GM19438 (cell line): ENCODE measurements around the gene MAP4K1.
A peak's percentile ranks its signal among the peaks of the same experiment; 100 is the strongest.
"Not testable (repeated sequence)": the region's sequence is repeated elsewhere in the genome, so short reads cannot be mapped to it uniquely, and the experiment has no call there.

Experiments used
- ATAC-seq: cut with Tn5 transposase; IDR thresholded peaks from one replicate; pipeline ENCODE4 v1.9.1; 2021; ENCODE audit warnings: low read depth; ENCODE audit not compliant: unreplicated experiment

The MAP4K1 gene

DNA sequence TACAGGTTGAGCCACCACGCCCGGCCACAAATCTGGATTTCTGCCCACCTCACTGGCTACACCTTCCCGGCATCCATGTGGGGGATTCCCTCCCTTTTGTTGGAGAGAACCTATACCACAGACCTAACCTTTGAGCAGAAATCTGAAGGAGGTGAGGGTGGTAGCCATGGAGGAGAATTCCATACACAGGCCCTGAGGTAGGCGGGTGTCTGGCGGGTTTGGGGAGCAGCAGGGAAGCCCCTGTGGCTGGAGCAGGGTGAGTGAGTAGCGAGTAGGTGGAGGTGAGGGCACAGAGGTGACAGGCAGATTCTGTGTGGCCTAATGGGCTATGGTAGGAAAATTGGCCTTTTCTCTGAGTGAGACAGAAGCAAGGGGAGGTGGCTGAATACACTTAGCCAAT, 11.8 kb upstream of the MAP4K1 start:
- no peak for ATAC-seq

DNA sequence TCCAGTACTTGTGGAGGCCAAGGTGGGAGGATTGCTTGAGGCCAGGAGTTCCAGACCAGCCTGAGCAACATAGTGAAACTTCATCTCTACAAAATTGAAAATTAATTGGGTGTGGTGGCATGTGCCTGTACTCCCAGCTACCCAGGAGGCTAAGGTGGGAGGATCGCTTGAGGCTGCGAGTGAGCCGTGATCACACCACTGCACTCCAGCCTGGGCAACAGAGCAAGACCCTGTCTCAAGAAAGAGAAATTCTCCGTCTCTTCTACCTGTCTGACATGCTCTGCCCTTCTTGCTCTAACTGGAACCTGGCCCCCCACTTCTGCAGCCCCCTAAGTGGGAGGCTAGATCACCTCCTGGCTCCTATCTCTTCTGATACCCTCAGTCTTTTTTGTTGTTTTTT, 8.6 kb upstream of the MAP4K1 start:
- ATAC-seq: no peak

DNA sequence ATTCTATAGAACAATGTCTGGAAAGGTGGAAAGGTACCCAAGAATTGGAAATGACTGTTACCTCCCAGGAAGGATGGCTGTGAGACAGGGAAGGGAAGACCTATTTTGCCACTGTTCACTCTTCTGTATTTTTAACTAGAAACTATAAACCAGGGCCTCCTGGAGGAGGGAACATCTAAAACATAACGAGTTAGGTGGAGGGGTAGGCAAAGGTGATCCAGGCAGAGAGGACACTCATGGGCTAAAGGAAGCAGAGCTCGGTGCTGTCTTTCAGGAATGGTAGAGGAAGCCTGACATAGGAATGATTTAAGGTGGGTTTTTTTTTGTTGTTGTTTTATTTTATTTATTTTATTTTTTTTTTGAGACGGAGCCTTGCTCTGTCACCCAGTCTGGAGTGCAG, 7.1 kb upstream of the MAP4K1 start:
- no peak for ATAC-seq

DNA sequence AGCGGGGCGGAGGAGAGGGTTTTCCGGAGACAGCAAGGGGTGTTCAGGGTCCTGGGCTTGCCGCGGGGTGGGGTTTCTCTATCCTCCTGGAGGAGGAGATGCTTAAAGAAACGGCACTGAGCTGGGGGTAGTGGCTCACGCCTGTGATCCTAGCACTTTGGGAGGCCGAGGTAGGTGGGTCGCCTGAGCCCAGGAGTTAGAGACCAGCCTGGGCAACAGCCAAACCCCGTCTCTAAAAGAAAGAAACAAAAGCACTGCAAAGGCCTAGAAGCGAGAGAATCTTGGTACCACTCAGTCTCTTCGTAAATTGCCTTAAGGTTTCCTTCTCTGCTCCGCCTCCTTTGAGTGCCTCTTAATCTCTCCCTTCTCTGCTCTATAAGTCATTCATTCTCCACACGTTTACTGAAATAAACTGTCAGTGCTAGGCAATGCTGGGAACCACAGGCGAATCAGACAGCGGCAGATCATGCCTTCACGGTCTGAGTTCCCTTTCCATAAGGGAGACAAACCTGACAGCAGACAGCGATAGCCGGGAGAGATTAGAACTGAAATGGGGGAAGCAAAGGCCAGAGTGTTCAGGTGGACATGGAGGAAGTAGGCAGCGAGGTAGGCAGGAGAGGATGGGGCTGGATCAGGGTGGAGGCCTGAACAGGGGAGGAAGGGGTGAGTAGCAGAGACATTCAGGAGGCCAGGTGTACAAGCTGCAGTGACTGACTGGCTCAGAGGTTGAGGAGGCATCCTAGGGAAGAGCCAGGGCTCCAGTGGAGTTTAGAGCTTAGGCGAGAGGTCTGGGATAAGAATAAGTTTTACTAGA, 1.8 kb upstream of the MAP4K1 start:
- no peak for ATAC-seq

DNA sequence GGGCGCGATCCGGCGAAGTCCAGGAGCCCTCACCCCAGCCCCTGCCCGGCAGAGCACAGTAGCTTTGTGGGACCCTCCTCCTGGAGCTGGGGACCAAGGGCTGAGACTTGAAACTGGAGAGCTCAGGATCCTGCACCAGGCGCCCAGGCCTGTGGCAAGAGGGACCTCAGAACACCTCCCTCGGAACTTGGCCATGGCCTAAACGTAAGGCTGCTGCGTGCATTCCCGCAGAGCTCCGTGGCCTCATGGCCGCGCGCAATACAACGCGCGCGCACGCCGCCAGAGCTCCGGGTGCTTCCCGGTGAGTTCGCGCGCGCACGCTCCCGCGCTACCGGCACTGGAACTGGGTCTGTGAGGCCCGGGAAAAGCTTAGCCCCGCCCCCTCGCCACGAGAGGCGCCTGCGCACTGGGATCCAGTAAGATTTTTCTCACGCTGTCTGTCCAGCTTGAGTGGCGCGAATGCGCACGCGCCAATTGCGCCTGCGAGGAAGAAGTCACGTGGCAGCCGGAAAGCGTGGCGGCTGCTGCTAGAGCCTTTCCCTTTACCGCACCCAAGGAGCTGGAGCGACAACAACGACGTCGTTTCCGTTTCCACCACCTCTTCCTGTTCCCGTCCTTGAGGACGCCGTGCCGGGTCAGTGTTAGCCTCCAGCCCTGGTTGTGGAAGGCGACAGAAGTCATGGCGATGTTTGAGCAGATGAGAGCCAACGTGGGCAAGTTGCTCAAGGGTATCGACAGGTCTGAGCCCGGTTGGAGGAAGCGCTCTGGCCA, 1.0 kb upstream of the MAP4K1 start, which contains the start of gene EIF3K:
Gene EIF3K, plus strand, starts transcription at position 599 of the 771 bp plus-strand sequence. Its CDS starts 81 bp downstream, at position 680.
- ATAC-seq: peak; percentile 55

DNA sequence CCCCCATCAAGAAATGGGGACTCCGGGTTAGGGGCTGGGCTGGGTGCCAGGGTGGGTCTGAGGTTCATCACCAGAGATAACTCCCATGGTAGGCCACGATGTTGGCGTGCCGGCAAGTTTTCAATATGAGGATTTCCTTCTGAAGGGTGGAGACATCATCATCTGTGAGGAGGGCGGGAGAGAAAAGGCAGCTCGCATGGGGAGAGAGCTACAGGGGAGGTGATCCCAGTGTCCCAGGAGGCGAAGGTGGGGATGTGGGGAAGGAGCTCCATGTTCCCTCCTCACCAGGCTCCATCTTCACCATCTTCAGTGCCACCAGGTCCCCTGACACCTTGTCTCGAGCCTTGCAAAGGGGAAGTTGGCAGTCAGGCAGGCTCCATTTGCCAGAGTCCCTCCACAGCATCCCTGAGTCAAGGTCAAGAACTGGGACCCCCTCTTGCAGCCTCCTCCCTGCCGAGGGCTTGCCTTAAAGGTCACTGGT, 430 bp downstream of the MAP4K1 start:
- ATAC-seq: no peak

DNA sequence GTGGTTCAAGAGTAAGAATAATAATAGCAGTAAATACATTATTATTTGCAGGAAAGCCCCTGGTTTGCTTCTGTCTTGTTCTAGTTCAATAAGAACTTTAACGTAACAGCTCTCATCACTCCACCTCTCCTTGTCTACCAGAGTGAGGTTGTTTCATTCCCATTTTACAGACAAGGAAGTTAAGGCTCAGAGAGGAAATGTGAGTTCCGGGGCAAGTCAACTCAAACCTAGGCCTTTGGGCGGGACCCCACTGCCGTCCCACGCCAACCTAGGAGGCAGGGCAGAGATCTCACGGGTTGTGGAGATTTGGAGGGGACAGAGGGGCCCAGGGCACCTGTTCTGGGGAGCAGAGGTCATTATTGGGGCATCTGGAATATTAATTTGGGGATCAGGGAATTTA, 1.5 kb downstream of the MAP4K1 start:
- no peak for ATAC-seq

DNA sequence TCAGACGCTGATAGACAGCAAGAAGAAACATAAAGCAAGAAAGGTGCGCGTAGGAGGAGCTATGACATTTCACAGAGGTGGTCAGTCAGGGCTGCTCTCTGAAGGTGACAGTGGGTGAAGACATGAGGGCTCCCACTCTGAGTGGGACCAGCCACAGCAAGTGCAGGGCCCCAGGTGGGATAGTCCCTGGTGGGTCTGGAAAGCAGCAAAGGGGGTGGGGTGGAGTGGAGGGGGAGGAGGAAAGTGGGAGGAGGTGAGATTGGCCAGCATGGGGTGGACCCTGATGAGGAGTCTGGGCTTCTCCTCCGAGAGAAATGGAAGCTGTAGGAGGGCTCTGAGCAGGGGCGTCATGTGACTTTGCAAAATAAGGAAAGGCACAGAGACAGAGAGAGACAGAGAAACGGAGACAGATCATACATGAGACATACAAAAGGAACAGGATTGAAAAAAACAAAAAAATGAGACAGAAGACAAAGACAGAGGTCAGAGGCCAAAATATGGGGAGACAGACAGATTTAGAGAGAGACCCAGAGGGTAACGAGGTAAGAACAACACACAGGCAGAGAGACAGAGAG, 2.7 kb downstream of the MAP4K1 start:
- no peak for ATAC-seq

DNA sequence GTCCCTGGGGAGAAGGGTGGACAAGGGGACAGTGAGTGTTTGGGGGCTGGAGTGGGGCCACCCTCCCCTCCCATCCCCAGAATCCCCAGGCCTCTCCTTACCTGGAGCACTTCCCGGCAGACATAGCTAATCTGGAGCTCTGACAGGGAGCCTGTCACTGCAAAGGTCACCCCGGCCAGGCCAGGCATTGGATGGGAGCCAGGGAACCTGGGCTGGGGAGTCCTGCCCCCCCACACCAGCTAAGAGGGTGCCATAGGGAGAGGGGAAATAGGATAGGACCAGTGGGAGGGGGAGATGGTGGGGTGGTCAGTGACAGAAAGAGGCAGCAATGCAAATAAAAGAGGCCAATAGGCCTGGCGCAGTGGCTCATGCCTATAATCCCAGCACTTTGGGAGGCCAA, 3.5 kb downstream of the MAP4K1 start:
- no peak for ATAC-seq

DNA sequence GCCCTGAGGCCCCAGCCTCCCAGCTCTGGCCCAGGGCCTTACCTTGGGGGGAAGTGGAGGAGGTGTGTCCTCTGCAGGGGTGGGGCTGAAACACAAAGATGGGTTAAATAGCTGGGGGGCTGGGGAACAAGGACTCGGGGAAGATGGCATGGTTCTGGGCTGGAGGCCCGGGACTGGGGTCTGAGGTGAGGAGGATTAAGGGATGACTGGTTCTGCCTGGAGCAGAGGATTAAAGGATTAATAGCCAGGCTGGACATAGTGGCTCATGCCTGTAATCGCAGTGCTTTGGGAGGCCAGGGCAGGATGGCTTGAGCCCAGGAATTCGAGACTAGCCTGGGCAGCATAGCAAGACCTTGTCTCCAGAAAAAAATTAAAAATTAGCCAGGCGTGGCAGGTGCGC, 11.6 kb downstream of the MAP4K1 start:
- no peak for ATAC-seq

DNA sequence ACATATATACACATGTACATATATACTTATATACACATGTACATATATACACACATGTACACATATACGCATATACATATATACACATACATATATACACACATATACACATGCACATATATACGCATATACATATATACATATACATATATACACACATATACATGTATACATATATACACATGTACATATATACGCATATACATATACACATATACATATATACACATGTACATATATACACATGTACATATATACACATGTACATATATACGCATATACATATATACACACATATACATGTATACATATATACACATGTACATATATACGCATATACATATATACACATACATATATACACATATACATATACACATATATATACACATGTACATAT, 14.9 kb downstream of the MAP4K1 start:
- not testable (repeated sequence) for ATAC-seq

DNA sequence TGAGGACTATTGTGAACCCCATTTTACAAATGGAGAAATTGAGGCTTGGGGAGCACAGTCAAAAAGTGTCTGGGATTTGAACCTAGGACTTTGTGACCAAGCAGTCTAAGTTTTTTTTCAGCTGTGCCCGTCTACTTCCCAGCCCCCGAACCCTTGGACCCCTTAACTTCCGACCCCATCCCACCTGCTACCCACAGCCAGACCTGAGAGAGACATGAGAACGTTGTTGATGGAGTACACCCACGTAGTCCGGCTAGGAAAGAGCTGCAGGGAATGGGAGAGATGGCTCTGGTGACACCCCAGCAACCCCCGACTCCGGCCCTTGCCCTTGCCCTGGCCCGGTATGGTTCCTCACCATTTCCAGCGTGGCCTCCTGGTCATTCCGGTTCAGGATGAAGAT, 18.0 kb downstream of the MAP4K1 start:
- no peak for ATAC-seq

DNA sequence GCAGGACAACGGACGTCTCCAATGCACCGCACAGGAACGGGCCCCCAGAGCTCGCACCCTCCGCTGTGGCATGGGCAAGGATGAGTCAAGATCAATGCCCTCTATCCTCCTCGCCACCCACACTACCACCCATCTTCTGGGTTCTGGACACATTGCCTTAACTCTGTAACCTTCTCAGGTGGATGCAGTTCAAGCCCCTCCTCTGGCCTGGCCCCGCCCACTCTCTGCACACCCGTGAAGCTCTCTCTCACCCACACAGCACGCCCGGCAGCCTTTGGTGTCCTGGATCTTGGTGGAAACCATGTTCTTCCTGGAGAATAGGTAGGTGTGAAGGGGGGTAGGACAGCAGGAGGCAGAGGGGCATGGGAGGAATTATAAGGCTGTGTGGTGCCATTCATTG, 20.7 kb downstream of the MAP4K1 start:
- no peak for ATAC-seq

DNA sequence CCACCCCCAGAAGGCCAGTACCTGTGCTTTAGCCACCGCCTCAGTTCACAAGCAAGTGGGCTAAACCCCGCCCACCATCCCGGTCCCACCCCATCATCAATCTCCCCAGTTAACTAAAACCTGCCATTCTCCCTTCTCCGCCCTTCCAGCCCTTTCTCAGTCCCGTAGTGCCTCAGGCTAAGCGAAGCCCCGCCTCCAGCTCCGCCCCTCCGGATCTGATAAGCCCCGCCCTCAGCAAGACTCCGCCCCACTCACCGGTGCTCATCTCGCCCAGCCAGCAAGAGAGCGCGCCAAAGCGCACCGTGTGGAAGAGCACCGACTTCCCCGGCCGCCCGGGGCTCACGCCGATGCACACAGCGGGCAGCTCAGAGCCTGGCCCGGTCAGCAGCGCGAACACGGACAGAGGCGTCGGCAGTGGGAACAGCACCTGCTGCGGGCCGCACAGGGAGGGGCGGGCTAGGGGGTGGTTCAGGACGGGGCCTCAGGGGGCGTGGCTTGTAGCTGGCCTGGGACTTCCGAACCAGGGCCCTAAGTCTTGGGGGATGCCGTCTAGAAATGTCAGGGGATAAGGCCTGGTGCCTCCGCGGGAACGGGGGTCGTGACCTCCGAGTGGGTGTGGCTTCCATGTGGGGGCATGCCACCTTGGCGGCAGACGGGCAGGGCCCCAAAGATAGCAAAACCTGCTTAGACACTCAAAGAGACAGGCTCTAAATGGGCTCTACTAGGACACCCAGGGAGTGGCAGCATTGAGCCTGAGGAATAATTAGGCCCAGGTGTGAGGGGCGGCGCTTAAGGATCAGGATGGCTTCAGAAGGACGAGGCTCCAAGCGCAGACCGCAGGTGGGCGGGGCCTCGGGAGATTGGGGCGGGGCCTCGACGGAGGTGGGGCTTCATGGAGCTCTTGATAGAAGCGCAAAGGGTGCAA, 21.4 kb downstream of the MAP4K1 start:
- no peak for ATAC-seq

DNA sequence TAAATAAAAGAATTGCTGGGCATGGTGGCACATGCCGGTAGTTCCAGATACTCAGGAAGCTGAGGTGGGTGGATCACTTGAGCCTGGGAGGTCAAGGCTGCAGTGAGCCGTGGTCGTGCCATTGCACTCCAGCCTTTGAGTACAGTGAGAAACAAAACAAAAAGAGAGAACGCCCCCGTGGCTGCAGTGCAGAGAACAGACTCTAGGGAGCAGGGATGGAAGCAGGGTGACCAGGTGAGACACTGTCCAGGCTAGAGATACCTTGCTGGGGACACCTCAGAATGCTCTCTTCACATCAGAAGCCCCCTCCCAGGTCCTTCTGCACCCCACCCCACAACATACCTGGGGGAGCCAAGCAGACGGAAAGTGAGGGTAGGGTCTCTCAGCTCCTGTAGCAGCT, 24.8 kb downstream of the MAP4K1 start:
- ATAC-seq: no peak

DNA sequence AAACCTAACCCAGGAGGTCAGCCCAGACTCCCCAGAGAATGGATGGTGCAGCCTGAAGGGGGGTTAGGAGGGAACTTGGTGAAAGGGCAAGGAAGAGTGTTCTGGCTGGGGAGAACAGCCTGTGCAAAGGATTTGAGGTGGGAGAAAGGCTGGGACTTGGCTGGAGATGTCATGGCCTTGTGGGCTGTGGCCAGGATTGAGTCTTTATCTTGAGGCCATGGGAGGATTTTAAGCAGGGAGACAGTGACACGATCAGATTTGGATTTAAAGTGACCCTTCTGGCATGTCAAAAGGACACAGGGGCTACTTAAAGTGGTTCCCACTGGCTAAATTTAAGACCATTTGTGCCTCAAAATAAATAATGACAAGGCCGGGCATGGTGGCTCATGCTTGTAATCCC, 29.7 kb downstream of the MAP4K1 start:
- ATAC-seq: no peak

DNA sequence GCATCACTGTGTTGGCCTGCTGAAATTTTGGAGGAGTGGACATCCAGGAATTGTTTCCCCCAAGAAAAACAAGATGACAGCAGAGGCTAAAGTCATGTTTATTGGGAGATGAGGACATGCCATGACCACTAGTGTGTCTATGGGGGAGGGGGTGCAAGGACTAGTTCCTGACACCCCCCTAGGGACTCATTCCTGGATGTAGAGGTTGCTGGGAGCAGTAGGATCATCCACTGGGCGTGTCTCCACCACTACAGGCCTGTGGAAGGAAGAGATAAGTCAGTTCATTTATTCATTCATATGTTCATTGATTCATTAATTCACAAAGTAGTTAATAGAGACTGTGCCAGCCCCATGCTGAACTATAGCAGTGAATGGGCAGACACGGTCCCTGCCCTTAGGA, 30.2 kb downstream of the MAP4K1 start:
- ATAC-seq: no peak

DNA sequence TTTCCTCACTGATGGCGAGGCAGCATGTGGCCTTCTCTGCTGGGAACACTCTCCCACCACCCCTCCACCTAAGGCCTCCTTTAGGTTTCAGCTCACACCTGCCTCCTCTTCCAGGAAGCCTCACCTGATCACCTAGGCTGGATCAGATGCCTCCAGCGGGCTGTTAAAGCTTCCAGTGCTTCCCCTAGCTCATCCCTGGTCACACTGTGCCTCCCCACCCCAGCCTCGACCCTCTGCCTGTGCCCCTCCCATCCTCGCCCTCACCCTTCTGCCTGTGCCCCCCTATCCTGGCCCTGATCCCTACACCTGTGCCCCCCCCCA, 33.8 kb downstream of the MAP4K1 start:
- no peak for ATAC-seq

DNA sequence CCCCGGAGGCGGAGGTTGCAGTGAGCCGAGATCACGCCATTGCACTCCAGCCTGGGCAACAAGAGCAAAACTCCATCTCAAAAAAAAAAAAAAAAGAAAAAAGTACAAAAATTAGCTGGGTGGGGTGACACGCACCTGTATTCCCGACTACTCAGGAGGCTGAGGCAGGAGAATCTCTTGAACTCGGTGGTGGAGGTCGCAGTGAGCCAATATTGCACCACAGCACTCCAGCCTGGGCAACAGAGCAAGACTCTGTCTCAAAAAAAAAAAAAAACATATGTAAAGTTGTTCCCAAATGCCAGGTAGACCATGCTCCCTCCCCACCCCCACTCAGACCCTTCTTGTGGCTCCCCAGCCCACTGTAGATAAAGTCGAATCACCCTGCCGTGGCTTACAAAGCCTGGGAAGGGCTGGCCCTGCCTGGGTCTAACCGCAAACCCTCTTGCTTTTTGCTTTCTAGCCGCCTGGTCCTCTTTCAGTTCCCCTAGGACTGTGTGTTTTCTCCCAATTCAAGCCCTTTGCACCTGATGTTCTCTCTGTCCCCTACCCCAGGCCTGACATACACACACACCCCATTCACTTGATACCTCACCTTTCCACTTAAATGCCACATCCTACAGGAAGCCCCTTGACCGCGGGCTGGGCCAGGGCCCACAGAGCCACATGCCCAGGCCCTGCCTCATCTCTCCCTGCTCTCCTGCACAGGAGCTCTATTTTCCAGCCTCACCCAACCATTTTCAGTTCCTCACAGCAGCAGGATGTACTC, 34.4 kb downstream of the MAP4K1 start:
- ATAC-seq: peak; percentile 87

DNA sequence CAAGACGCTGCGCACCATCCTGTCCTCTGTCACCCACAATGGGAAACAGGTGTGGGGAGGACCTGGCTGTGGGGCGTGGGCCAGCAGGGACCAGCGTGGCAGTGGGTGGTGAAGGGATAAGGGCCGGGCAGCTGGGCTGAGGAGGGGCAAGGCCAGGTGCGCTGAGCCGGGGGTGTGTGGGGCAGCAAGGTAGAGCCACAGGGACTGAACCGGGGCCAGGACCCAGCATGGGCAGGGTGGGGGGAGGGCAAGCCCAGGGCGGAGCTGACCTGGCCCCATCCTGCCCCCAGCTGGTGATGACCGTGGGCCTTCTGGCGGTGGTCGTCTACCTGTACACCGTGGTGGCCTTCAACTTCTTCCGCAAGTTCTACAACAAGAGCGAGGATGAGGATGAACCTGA, 37.7 kb downstream of the MAP4K1 start:
- ATAC-seq: no peak
